ENCODE data around the gene ABHD17C.
"Not testable (repeated sequence)": the region's sequence is repeated elsewhere in the genome, so short reads cannot be mapped to it uniquely, and the experiment has no call there.

- TF ChIP-seq POLR2A, POLR2AphosphoS5 (IDR thresholded peaks at IDR 0.05): not testable (repeated sequence)
Observed at GRCh38 chr15:80647424-80647823, 47.7 kb upstream of the ABHD17C start.
